Spleen (tissue), 7 donors: ENCODE measurements around the gene SLC2A6.

Source experiments
- CTCF ChIP-seq, 11 experiments: fragments of 200-600 bp in 7 of 11; fragments of 450-650 bp in 4 of 11; sonication (generic) in 4 of 11; IDR thresholded peaks in 8 of 11; conservative IDR thresholded peaks in 3 of 11; 1 replicate in 7 of 11; 2 replicates in 4 of 11; pipeline versions ENCODE4 v1.4.0 to v1.8.0; 2016 to 2021; ENCODE audit warnings: antibody characterized with exemption in 11 of 11, inconsistent platforms in 4 of 11, mild to moderate bottlenecking in 1 of 11
- POLR2A ChIP-seq, 3 donors: fragments of 450-650 bp; IDR thresholded peaks; one replicate each; pipeline ENCODE4 v1.5.1; 2017; ENCODE audit warnings: antibody characterized with exemption in 3 of 3, mild to moderate bottlenecking in 1 of 3
- donor health status: DM: no; HTN: no; CAD: no; lungs with moderate emphysema.
- donor health status: DM: no; HTN: no; CAD: no.
- donor health status: DM: no; HTN: no; CAD: no.

- TF ChIP-seq CTCF (IDR thresholded peaks at IDR 0.05 in 8 of 11, conservative IDR thresholded peaks at IDR 0.05 in 3 of 11) (no peak), POLR2A (IDR thresholded peaks at IDR 0.05) (no peak)
Observed at GRCh38 chr9:133515615-133516255, 36.8 kb upstream of the SLC2A6 start.
